ENCODE data around the gene CCL28.
"Not testable (repeated sequence)": the region's sequence is repeated elsewhere in the genome, so short reads cannot be mapped to it uniquely, and the experiment has no call there.

Gene CCL28

DNA sequence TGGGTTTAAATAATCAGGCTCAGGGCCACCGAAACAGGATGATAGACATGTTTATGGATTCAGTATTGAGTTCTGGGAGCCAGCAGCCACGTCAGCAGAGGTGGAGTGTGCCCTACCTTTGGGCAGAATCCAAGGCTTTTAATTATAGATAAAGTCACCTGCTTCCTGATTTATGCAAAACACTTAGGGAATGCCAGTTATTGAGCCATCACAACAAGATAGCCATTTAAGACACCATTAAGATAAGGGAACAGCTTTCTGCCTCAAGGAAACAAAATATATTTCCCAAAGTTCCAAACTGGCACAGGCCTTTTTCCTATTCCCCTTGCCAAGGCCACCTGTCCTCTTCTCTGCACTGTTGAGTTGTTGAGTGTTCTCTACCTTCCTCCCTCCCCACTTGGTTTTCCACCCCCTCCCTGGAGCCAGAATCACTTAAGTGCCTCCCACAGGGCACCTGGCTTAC, 2.4 kb downstream of the CCL28 start:
- FAIRE-seq, result no peak

DNA sequence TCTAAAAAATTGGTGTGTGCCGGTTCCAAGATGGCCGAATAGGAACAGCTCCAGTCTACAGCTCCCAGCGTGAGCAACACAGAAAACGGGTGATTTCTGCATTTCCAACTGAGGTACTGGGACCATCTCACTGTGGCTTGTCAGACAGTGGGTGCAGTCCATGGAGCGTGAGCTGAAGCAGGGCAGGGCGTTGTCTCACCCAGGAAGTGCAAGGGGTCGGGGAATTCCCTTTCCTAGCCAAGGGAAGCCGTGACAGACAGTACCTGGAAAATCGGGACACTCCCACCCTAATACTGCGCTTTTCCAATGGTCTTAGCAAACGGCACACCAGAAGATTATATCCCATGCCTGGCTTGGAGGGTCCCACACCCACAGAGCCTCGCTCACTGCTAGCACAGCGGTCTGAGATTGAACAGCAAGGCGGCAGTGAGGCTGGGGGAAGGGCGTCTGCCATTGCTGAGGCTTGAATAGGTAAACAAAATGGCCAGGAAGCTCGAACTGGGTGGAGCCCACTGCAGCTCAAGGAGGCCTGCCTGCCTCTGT, 9.6 kb downstream of the CCL28 start:
- not testable (repeated sequence) for FAIRE-seq

DNA sequence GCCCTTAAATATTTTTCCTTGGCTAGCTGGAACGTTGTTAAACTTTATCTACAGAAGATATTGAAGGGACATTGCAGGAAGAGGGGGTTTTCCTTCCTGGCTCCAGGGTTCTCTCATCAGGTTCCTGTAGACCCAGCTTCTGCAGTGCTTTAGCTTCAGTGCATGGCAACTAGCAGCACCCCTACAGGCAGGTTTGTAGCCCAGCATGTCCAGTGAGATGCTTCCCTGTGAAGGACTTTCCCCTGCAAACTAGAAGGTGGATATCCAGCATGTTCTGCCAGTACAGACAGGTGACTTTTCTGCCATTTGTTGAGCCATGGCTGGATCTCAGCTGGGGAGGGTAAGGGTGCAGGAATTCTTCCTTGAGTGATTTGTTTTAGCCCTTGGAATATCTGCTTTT, 10.4 kb downstream of the CCL28 start:
- no peak for FAIRE-seq

DNA sequence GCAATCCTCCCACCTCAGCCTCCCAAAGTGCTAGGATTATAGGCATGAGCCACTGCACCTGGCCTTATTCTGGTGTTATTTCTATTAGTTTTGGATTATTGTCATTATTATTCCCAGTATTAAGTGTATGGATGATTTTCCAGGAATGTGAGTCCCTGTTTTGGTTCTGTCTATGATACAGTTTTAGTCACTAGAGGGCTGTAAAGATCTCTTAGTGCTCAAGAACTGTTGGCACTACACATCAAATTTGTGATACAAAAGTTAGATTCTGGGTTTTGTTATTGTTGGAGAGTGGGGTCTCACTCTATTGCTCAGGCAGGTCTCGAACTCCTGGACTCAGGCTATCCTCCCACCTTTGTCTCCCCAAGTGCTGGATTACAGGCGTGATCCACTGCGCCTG, 12.1 kb downstream of the CCL28 start:
- FAIRE-seq, result no peak

DNA sequence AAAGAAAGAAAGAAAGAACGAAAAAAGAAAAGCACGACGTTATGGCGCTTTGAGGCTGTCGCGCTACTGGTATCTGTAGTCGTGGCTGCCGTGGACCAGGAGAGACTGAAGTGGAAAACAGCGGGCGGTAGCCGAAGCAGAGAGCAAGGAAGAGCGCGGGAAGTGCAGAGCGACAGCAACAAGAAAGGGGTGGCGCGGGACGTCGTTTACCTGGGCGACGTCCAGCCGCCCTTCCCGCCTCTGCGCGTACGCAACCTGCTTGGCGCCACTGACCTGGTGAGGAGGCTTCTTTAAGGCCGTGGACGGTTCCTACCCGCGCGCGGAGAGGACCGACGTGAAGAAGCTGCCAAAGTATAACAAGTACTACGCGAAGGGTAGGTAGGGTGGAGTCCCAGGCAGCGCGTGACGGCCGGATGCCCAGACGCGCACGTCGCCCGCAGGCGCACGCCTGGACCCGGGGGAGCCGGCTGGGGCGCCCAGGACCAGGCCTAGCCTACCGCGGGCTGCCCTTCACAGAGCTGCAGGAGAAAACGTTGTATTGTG, 15.4 kb downstream of the CCL28 start:
- no peak for FAIRE-seq

DNA sequence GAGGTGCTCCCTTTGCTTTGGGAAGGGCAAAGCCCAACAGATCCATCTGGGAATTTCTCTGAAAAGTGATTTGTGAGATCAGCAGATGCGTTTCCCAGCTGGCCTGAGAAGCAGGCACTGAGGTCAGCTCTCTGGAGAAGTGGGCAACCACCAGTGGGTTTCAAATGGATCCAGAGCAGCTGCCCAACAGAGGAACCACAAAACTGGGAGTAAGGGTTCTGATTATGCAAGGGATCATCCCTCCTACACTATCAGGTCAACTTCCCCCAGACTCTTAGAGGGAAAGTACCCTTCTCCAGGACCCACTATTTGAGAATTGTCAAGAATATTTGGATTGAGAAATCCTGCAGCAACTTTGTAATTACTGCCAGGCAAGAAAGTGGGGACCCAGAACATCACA, 21.7 kb downstream of the CCL28 start:
- FAIRE-seq, result no peak

DNA sequence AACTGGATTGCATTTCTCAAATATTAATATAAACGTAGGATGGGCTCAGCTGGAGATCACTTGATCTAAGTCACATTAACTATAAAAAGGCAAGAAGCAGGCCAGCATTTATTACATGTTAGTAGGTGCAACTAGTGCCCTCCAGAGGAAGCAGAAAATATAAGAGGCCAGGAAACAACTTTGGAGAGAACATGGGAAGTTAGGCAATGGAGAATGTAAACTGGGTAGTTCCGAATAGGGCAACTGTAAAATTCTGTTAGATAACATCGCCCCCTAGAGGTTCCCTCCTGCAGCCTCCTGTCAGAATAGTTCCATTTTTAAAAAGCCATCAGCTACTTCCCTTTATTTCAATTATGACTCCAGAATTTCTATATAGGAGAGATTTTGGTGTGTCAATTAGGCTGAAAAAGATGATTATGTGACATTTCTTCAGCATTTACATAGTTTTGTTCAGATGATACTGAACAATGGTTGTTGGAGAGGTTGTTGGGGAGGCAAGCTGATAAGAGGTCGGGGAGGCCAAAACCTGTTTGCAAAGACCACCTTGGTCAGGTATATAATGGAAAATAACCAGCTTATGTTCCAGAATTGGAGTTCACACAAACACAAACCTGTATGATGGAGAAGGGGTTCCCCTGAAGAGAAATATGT, 22.4 kb downstream of the CCL28 start:
- FAIRE-seq, result peak; percentile 98

DNA sequence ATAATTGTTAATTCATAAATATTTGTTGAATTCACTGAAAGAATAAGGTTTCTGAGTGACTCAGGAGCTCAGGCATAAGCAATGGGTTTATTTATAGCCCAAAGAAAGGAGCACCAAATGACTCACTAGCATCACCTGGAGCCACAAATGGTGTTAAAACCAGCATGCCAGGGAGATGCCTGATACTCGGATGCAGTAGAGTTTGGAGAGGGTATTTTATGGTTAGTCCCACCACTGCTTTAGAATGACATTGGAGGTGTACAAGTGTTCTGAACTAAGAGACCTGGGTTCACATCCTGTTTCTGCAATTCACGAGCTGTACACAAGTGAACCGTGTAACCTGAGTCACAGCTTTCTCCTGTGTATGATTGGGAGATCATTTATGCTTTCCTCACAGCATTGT, 25.2 kb downstream of the CCL28 start:
- no peak for FAIRE-seq

DNA sequence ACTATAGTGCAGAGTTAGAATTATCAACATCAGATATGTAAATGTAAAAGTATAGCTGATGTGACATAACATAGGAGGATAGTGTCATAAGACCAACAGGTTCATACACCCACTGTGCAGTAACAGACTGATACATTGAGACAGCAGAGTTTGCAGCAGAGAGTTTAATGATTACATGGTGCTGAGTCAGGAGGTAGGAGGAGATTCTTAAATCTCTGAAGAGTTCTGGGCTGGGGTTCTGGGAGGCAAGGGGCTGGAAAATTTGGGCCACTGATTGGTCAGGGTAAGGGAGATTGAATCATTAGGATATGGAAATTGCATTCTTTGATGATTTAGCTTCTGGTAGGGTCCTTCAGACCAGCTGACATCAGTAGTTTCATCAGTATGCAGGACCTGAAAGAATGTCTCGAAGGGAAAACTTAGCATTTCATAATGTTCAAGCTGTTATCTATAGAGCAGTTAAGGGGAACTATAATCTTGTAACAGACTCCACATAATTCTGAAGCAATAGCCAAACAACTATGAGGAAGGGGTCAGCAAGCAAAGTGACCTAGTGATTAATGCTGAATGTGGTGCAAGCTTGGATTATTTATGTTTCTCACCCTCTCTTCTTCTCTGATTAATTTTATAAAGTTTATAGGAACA, 35.6 kb downstream of the CCL28 start:
- FAIRE-seq, result no peak

DNA sequence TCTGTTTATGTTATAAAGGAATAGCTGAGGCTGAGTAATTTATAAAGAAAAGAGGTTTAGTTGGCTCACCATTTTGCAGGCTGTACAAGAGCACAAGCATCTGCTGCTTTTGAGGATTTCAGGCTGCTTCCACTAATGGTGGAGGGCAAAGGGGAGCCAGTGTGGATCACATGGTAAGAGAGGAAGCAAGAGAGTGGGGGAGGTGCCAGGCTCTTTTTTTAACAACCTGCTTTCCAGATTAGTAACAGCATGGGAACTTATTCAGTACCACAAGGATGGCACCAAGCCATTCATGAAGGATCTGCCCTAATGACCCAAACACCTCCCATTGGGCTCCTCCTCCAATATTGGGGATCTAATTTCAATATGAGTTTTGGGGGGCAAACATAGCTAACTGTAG, 40.4 kb downstream of the CCL28 start:
- FAIRE-seq, result no peak

DNA sequence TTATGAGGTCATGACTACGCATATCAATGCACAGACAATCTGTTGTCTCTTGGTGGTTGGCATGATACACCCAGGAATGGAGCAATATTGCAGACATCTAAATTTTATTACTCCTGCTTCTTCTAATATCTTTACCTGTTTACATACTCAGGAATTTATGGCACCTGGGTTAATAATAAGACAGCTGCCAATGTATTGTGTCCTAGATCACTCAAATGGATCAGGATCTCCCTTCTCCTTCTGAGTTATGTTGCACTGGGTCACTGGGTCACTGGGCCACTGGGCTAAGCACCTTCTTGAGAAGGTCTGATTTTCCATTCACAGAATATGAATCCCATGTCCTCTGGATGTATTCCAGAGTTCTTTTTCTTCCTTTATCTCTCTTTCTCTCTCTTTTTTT, 41.8 kb downstream of the CCL28 start:
- FAIRE-seq, result no peak

DNA sequence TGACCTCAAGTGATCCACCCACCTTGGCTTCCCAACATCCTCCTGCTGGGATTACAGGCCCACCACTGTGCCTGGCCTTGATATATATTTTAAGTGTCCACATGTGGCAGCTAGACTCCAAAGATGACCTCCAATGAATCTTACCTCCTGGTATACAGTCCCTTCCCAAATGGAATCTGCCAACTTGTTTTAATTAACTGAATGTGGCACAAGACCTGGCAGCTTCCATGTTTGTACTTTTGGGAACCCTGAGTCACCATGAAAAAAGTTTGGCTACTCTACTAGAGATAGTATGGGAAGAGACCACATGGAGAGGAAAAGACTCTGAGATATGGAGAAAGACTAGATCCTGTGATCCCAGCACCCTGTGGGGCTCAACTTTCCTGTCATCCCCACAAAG, 42.5 kb downstream of the CCL28 start:
- FAIRE-seq, result no peak

DNA sequence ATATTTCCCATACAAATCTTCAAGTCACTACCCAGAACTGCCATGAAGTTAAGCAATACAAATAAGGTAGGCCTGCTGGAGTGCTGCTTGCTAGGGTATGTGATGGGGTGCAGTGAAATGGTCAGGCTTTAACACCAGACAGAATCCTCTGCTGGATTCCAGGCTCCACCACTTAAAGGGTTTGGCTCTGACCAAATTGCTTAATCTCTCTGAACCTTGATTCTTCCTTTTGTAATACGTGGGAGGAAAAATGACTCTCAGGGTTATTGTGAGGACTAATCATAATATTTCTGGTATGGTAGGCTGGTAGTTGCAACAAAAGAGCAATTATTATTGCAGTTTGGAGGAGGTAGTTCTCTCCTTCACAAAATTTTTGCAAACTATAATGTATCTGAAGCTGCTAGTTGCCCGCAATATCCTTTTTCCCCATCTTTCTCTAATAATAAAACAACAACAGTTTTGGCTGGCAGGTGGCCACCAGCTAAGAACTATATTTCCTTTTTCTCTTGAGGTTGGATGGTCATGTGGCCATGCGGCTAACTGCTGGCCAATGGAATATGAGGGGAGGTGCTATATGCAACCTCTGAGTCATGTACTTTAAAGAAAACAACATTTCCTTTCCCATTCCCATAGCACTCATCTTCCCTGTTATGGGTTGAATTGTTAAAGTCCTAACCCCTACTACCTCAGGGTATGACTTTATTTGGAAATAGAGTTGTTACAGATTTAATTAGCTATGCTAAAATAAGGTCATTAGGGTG, 44.1 kb downstream of the CCL28 start:
- no peak for FAIRE-seq

DNA sequence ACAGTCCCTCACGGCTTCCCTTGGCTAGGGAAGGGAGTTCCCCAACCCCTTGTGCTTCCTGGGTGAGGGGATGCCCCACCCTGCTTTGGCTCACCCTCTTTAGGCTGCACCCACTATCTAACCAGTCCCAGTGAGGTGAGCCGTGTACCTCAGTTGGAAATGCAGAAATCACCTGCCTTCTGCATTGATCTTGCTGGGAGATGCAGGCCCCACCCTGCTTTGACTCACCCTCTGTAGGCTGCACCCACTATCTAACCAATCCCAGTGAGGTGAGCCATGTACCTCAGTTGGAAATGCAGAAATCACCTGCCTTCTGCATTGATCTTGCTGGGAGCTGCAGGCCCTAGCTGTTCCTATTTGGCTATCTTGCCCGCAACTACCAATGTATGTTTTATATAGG, 44.7 kb downstream of the CCL28 start:
- FAIRE-seq, result no peak

DNA sequence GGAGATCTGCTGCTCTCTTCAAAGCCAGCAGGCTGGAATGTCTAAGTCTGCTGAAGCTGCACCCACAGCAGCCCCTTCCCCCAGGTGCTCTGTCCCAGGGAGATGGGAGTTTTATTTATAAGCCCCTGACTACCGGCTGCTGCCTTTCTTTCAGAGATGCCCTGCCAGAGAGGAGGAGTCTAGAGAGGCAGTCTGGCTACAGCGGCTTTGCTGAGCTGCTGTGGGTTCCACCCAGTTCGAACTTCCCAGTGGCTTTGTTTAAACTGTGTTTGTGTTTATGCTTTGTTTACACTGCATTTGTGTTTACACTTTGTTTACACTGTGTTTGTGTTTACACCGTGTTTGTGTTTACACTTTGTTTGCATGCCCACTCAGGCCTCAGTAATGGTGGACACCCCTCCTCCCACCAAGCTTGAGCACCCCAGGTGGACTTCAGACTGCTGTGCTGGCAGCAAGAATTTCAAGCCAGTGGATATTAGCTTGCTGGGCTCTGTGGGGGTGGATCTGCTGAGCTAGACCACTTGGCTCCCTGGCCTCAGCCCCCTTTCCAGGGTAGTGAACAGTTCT, 45.4 kb downstream of the CCL28 start:
- FAIRE-seq, result not testable (repeated sequence)

DNA sequence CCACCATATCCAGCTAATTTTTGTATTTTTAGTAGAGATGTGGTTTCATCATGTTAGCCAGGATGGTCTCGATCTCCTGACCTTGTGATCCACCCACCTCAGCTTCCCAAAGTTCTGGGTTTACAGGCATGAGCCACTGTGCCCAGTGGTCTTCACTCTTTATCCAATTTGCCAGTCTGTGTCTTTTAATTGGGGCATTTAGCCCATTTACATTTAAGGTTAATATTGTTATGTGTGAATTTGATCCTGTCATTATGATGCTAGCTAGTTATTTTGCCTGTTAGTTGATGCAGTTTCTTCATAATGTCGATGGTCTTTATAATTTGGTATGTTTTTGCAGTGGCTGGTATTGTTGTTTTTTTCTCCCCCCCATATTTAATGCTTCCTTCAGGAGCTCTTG, 47.0 kb downstream of the CCL28 start:
- not testable (repeated sequence) for FAIRE-seq

DNA sequence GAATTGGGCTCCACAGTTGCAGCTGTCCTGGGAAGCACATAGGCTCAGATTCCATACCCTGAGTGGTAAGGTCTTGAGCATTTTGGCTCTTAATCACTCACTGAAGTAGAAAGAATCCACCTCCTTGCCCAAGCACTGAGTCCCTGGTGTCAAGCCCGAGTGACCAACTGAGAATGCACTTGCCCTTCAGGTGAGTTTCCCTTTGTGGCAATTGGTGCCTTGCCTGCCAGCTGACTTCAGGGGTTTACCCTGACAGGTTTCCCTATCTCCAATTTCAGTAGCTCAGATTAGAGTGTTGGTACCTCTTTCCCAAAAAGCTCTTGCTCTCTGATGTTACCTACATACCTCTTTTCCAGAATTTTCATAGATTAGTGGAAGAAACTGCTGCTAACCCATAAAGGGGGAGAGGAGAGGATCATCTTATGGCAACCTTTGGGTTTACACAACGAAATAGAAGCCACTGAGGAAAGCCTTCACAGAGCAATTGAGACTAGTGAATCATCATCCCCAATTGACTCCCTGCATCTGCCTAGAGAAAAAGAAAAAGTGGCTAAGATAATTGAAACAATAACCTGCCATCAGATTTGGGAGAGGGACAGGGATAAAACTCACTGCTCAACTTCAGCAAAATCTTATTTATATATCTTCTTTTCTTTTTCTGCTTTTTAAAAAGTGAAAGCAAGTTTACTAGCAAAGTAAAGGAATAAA, 48.6 kb downstream of the CCL28 start:
- no peak for FAIRE-seq

DNA sequence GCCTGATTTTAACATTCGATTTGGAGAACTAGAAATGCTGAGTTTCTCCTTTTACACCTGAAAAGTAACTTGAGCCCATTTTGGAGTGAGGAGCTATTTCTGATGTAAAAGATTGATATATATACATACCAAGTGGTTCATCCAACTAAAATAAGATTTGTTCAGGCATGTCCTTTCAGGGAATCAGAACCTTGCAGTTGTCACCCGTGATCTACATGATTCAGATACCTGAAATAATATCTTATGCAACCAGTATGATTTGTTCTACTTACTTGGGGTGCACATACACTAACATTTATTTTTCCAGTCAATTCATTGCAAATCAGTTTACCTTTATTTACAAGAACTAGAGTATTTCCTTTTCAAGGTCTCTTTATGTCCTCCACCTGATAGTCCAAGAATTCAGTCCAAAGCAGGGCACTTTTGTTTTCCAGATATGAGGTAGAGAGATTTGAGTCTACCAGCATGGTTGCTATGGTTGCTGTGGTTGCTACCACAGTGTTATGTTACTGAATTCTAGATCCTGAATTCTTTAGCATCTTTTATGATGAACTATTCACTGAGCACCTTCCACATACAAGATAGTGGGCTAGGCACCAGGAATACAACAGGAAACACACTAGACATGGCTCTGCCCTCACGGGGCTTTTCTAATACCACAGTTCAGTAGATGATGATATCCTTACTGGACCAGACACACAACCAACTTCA, 49.3 kb downstream of the CCL28 start:
- FAIRE-seq, result no peak

DNA sequence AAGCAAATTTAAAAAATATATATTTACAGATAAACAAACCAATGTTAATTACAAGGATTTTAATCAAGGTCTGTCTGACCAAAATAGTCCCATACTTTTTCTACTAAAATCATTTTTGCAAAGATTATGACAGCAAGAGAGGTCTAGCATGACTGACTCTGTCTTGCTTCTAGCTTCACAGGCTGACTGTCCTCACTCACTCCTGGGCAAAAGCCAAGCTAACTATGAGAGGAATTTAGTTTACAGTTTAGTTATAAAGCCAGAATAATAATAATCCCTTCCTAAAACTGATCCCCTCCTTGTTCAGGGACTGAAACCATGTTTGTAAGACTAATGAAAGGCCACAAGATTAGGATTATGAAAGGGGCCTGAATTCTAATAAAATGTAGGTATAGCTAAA, 53.5 kb downstream of the CCL28 start:
- FAIRE-seq, result no peak

DNA sequence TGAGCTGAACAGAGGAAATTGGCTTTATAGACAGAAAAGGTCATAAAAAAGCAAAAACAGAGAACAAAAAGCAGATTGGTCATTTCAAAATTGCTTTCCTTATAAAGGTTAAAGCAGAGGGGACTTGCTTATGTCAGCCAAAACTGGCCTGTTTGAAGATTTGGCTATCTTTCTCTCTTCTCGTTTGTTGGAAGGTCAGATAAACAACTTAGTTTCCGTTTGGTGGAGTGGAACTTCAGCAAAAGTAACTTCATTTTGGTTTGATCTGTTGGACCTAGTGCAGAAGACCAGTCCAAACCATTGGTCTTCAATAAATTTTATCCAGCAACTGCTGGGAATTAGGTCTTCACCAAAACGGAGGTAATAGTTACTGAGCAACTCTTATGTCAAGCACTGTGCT, 53.9 kb downstream of the CCL28 start:
- FAIRE-seq, result no peak

DNA sequence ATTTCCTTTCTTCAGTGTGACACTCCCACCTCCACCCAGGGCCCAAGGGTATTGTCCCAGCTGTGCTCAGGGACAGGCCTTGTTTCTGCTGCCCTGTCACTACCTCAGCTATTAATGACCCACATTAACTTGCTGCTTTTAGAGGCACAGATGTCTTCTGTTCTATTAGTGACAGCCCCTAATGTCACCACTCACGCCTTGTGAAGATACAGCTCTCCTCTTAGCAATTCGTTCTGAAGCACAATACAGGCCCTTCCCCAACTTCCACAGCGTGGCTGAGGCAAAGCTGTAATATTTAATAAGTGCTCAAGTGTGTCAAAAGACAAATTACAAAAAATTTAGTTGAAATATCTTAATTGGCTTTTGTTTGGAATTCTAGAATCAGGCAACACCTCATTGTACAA, 54.3 kb downstream of the CCL28 start:
- FAIRE-seq, result no peak

DNA sequence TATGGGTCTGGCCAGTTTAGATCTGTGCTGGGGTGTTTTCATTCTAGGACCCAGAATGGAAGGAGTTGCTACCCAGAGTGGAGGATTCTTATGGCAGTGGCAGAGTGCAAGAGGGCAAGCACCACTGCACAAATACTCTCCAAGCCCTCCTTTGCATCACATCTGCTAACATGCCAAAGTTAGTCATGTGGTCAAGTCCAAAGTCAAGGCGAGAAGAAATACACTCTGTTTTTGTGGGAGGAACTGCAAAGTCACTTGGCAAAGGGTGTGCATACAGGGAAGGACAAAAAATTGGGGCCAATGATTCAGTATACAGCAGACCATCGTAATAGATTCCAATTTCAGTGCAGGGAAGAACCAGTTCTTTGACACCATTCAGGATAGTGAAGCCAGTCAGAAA, 55.1 kb downstream of the CCL28 start:
- FAIRE-seq, result no peak
